Measurements from ENCODE around the gene HECW1.
A peak's percentile ranks its signal among the peaks of the same experiment; 100 is the strongest.
"Not testable (repeated sequence)": the region's sequence is repeated elsewhere in the genome, so short reads cannot be mapped to it uniquely, and the experiment has no call there.

Gene HECW1

DNA sequence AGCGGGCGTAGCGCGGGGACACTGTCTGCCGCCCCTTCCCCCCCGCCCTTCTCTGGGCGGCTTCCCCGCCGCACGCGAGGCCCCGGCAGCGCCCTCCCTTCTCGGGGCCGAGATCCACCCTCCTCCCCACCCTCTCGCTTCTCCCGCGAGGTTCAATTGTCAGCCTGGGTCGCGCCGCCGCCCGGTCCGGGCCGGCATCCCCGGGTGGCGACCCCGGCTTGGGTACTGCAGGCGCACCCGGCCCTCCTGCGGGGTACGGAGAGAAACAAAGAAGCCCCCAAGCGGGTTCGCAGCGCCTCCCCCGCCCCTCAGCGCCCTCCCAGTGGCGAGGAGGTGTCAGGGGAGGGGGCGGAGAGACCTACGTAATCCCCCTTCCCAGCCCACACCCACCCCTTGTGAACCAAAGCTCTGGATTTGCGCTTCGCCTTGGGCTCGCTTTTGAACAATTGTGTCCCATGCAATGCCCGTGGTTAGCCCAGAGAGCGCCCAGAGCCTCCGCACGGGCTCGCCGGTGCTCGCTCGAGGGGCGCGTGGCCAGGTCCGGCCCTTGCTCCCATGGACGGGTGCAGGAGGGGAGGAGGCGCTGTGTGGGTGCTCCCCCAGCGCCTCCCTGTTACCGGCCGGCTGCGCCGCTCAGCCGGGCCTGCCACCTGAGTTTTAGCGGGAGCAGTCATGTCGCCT lies 634 bp downstream of the HECW1 start:
- no peak for DNase-seq

DNA sequence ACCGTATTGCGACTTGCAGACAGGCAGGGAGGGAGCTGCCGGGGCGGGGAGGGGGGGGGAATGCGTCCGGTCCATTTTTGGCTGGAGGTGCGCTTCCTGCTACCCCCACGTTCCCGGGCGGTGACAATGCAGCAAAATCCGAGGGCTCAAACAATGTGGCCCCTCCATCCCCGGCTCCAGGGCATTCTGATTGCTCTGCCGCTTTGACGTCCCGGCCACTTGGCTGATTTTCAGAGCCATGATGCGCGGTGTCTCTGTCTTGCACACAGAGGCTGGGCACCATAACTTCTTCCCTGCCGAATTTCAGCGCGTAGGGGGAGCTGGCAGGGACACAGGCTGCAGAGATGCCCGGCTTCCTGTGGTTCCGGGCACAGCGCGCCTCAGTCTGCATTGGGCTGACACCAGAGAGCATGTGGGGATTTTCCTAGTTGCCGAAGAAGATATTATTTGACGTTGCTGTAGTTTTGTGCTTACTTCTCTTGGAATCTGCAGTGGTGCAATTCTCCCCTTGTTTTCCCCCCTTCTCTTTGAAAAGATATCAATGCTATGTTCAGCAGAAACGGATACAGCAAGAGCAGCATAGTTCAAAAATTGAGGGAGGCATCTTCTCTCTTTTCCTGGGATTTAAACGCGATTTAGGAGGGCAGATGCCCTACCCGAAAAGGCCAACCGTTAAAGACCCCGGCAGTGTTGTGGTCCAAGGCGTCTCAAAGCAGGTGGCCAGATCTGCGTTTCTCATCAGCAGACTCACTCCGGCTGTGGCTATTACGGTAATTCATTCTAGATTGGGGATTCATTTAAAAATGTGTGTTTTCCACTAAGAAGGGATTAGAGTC lies 1.4 kb downstream of the HECW1 start:
- no peak for DNase-seq

DNA sequence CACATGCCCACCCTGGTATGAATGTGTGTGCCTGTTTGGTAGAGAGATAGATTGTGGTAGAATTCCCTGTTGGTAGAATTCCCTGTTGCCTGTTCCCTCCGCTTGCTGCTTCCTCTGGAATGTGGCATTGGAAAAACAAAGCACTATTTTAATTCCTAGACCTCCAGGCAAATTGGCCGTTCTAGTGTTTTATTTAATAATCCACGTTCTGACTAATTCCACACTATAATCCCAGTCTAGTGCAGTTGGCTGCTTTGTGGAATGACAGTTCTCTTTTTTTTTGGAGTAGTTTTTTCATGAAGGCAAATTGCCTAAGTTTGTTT lies 2.0 kb downstream of the HECW1 start:
- no peak for DNase-seq

DNA sequence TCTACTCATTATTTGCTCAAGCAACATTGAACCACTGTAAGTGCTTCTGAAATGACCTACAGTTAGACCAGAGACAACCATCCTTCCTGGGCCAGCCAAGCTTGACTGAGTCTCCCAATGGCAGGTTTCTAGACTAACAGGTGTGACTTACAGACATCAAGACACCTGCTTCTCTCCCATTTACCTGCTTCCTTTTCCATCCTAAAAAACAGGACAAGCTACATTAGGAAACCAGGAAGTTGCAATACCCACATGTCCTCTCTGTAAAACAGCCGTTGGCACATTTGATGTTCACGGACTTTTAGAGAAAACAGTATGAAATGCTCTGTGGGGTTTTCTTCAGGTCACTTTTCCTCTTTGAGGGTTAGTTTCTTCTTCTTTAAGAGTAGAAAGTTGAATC lies 4.0 kb downstream of the HECW1 start:
- DNase-seq = no peak

DNA sequence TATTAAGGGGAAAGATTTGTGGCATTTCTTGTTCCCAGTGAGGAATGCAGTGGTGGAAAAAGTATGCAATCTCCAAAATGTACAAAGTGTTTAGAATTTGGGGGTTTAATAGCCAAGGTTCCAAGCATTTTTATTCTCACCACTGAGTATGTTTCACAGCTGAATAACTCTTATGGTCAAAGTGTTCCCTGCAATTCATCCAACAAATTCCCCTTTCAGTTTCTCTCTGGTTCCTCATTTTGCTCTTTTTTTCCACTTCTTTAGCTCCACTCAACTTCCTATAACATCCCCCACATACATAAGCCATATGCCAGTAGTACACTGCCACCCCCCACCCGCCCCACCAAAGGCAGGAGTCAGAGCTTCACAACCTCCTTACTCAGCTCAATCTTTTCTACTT lies 4.6 kb downstream of the HECW1 start:
- peak in 1 of 2 experiments; percentile 11 for DNase-seq

DNA sequence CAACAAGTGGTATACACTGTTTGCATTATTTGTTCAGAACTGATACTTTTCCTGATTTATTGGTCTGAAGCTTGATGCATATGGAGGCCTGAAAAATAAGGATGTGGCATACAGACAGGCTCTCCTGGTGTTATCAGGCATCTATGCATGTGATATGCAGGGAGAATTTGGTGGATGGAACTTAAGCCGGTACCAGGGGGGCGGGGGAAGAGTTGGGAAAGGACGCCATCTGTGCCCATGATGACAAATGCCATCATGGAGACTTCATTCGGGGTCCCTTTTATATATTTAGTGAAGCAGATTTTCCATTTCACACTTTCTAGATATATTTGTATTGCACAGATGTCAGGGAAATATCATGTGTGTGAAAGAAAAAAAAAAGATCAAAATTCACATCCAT lies 5.4 kb downstream of the HECW1 start:
- no peak for DNase-seq

DNA sequence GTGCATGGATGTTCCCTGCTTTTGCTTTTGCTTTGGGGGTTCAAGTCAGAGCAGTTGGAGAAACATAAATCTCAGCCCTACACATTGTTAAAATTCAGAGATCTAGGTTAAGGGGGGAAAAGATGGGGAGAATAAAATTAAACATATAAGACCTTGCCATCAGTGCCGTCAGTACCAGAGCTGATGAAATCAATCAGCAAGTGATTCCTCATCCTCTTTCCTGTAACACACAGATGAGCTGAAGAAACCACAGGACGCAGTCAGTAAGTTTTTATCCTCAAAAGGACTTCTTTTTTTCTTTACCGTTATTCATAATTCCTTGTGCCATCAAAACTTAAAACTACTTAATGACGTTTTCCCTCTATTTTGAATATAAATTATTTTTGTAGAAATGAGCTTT lies 5.9 kb downstream of the HECW1 start:
- DNase-seq = no peak

DNA sequence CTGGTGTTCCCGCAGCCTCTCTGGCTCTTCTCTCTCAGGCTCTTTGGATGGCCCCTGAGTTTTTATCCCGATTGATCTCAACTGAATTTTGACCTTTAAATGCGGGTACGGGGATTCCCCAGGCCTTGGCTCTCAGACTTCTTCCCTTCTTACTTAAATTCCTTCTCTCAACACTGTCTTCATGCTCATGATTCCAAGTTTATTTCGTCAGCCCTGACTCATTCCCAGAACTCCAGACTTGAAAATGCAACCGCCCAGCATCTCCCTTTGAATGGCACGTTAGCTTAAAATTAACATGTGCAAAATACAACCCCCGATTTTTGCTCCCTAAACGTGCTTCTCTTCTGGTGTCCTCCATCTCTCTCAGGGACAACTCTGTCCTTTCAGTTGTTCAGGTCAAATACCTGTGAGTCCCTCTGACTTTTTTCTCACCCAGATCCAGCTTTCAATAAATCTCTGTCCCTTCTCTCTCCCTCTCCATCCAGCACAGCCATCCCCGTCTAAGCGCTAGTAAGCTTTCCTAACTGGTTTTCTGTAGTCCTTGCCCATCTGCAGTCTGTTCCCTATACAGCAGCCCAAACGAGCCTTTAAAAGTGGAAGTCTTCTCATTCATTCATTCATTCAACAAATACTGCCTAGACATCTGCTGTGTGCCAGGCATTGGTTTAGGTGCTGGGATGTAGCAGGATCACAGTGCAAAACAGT lies 7.1 kb downstream of the HECW1 start:
- DNase-seq = no peak

DNA sequence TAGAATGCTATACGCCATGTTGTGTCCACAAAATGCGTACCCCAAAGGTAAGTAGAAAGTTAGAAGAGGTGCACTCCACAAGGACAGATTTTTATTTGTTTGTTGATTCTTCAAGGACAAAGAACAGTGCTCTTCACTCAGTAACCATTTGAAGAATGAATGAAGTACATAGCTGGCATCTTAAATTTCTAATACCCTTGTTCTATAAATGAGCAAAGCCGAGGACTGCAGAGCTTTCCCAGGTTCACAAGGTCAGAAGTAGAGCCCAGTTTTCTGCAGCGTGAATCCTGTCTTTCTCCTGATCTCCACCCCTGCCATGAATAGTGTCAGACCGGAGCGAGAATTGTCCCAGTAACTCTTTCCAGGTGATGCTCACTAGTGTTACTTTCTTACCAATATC lies 9.5 kb downstream of the HECW1 start:
- no peak for DNase-seq

DNA sequence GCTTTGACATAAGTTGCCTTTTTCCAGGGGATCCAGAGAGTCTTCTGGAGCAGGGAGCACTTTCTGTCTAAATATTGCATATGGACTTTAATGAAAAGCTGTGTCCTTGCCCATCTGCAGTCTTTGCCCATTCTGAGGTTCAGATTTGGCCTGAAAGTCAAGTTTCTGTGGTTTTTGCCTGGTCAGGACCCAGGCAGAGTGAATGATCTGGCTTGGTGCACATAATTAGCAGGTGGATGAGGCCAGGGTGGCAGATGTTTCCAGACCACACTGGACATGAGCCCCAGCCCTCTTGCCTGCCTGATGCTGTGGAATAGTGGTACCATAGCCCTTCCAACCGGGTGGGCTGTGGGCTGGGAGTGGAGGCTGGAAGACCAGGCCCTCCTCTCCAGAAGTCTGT lies 11.0 kb downstream of the HECW1 start:
- no peak for DNase-seq

DNA sequence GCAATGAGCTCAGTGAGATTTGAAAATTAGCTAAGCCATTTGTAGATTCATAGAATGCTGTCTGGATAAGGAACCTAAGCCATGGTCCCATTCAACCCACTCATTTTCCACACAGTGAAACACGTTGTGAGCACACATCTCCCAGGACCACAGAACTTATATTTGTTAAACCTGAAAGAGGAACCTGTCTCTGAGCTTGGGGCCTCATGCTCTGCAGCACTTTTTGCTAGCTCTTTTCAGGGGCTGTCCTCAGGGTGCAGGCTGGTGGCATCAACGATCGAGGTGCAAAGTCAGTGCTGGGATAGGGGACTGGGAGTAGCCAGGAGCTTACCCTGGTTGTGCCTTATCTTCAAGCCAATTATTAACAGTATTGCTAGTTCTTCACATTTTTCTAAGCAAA lies 11.9 kb downstream of the HECW1 start:
- DNase-seq = no peak

DNA sequence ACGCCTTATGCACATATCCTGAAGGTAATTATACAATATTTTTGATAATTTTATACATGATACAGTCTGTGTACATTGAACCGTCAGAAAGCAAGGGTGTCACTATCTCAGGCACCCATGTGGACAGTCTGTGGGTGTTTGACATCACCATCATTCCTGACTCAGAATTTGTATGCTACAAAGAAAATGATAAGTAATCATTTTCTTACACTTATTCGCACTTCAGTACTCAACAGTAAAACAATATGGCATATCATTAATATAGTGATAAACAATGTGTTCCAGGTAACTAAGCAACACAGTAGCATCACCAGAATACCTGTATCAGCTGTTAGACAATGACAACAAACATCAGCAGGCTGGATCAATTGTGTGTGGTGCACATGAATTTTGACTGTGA lies 17.9 kb downstream of the HECW1 start:
- no peak for DNase-seq

DNA sequence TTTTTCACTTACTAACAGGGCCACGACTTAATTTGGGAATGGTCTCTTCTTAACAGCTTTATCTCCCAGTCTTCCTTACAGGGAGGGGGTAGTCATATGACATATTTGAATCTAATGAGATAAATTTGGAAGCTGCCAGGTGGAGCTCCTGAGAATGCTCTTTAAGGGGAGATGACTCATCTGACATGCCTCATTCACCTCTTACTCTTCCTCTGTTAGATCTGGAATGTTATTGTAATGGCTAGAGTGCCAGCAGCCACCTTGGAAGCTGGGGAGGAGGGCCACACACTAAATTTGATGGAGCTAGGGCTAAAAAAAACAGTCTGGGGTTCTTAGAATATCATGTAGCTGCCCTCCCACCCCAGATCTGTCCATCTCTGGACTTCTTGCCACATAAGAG lies 22.7 kb downstream of the HECW1 start:
- DNase-seq = no peak

DNA sequence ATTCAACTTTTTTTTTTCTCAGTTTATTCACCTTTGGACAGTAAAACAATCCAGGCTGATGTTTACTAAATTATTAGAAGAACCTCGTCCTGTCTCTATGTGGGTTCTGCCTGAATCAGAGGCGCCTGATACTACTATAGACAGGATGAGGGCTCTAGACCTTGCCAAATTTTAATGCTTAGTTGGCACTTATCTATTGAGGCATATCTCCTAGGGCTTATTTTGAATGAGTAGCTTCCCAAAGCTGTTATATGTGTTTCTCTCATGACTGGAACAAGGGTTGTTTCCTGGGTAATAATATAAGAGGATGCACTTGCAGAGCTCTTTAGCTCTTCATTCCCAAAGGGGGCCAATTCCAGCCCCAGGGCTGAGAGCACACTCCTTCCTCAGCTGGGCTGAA lies 23.6 kb downstream of the HECW1 start:
- no peak for DNase-seq

DNA sequence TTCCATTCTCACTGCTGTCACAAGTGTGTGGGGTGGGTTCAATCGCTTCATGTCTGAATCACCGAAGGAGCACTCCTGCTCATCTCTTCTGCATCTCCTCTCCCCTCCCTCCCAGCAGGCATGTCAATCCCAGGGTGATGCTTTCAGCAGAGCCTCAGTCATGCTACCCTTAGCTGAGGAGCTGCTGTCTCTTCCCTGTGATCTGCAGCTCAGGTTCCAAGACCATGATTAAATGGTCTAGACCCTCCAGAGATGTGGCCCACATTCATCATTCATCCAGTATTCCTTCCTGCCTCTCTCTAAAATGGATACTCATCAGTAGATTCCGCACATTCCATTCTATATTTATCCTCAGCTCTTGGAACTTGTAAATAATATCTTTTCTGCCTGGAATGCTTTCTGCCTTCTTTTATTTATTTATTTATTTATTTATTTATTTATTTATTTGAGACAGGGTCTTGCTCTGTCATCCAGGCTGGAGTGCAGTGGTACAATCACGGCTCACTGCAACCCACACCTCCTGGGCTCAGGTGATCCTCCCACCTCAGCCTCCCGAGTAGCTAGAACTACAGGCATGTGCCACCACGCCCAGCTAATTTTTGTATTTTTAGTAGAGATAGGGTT lies 24.8 kb downstream of the HECW1 start:
- not testable (repeated sequence) for DNase-seq

DNA sequence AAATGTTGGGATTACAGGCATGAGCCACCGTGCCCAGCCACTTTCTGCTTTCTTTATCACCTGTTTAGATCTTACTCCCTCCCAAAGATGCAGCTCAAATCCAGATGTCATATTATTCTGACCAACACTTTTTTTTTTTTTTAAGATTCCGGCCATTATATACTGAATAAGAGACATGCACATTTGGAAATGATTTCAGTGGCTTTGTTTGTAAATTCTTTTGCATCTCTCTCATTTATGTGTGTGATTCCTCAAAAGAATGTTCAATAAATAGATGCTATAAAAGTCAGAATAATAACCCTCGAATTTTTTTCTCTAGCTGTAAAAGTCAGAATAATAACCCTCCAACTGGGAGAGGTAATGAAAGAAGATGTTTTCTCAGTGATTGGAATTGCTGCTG lies 25.4 kb downstream of the HECW1 start:
- DNase-seq = no peak

DNA sequence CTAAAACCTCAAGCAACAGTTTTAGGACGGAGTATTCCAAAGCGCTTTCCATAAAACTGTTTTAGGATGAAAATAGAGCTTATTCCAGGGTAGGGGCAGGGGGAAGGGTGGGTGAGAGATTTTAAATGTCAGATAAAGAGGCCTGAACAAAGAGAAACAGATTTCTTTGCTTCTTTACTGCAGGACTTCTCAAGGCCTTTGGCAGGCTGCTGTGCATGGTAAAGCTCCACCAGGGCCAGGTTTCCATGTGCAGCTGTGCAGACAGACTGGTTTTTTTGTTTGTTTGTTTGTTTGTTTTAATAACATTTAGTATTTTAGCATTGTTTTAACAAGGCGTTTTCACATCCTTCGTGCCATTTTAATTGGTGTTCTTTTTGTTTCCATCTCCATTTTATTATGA lies 26.3 kb downstream of the HECW1 start:
- no peak for DNase-seq

DNA sequence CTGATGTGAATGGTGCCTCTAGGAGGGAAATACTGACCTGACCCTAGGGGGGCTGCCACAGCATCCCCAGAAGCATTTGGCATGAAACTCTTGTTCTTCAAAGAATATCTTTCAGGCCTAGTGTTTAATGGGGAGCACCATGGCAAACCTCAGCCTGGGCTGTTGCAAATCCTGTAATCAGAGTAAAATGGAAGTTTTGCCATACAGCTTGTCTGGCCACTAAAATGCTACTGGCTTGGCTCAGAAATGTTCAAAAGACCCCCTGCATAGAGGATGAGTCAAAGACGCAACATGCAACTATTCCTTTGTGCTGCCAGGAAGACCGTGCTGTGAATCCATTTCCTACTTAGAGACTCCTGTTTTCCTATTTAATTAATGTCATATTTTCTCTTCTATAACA lies 26.7 kb downstream of the HECW1 start:
- no peak for DNase-seq

DNA sequence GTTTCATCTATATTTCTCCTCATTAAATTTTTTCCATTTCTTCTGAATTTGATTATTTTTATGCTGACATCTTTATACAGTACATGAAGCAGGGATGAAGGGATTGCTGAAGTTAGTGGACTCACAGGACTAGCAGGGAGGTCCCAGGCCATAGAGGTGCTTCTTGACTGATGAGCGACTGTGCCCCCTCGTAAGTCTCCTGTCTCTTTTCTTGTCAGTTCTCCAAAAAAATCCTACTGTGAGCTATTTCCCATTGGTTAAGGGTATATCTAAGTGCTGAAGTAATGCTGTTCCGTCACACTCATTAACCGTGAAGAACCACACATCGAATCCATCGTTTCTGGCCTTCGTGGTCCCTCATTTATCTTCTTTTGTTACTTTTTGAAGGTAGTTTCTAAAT lies 27.7 kb downstream of the HECW1 start:
- no peak for DNase-seq

DNA sequence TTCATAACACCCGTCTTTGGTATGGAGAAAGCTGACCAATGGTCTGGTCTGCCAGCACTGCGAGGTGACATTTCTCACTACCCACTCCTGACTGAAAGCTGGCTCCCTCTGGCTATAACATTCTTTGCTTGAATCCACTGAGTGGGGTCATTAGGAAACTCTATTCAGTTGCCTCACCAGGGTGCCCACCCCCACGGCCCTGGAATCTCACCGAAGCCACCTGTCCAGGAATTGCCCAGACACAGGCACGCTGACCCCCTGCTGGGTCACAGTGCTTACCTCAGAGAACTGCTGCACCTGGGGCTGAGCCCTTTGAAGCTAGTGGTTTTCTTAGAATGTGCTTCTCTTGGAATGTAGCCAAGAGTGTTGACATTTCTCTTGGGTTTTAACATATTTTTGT lies 28.6 kb downstream of the HECW1 start:
- no peak for DNase-seq

DNA sequence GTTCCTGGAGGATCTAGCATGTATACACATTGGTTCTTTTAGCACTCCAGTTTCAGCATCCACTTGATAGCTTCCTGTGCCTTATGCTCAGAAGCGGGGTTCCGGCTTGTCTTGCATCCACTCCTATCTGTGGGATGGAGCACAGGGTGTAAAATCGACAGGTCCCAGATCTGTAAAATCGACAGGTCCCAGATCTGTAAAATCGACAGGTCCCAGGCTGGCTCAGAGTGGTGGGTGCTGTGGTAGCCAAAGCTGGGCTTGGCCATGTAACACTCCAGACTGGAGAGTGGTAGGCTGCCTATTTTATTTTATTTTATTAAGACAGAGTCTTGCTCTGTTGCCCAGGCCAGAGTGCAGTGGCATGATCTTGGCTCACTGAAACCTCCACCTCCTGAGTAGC lies 30.3 kb downstream of the HECW1 start:
- no peak for DNase-seq

DNA sequence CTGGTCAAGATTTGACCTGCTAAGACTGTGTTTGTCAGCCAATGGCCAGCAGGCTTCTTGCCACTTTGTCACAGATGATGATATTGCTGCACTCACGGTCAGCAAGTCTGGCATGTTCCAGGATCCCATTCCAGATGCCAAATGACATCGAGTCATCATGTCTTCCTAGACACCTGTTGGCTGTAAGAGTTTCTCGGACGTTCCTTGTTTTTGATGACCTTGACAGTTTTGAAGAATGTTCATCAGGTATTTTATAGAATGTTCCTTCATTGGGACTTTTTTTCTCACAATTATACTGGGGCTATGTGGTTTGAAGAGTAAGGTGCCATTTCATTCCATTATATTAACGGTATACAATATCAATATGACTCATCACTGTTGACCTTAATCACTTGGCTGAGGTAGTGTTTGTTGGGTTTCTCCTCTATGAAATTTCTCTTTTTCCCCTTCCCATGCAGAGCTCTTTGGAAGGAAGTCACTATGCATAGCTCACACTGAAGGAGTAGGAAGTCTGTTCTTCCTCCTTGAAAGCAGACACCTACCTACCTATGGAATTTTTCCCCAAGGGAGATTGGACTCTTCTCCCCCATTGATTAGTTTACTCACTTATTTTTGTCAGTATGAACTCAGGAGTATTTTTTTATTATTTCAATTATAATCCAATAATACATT lies 31.6 kb downstream of the HECW1 start:
- DNase-seq = no peak

DNA sequence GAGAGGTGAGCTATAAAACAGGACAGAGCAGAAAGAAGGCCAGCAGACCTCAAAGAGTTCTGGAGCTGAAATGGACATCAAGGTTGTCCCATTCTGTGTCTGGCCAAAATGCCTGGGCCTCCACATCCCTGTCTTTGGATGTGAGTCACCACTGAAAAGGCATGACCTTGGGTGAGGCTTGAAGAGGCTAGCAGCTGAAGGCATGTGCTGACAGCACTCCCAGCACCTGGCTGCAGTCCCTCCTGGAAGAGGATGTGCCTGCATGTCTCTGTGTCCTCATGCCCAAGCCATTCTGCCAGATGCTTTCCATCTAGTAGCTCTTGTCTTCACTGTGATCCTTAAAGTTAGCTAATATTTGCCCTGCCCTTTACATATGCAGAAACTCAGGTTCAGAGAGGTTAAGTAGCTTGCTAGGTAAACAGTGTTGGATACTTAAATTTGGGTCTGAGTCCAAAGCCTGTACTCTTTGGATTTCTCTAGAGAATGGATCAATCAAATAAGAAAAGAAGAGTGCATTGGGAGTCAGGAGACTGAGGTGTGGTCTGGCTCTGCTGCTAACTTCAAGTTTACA lies 35.8 kb downstream of the HECW1 start:
- no peak for DNase-seq
